Lung microvascular endothelial cell (primary cell): ENCODE measurements around the gene PBOV1. TPM values are rescaled to one million over a fixed set of nuclear protein-coding genes. Genes with fewer than 3 reads are reported as not detected.
"Not testable (repeated sequence)": the region's sequence is repeated elsewhere in the genome, so short reads cannot be mapped to it uniquely, and the experiment has no call there.

Source experiments
- DNase-seq, 2 donors: peaks; one replicate each; pipeline versions ENCODE4 v3.0.0 to v3.0.0-alpha.2; 2010; ENCODE audit warnings: low read depth in 2 of 2
- total RNA-seq: library from RNA; depleted of rRNA; stranded (reverse); fragments of >200 nt; gene quantifications from 2 replicates; pipeline ENCODE4 v1.2.1, GENCODE V29; 2014

Gene PBOV1
- total RNA-seq, 1 donor from 2014 or later, result not detected

GRCh38 chr6:138238368-138238767 is 20.1 kb upstream of the PBOV1 start:
- DNase-seq, result no peak

DNA sequence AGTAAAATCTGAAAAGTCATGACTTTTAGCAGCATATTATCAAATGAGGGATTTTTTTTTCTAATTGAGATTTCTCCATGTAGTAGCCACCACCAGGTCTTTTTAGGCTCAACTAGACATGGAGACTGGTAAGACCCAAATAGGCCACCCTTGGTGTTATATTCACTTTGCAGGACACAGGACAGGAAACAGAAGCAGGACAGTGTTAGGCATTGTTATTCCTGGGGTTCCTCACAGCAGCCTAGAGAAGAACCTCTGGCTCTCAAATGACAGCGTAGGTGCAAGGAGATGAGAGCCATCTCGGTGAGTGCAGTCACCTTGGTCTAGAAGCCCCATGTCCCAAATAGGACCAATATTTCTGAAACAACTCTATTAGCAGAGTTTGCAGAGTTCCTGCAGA is 19.2 kb upstream of the PBOV1 start:
- DNase-seq, result no peak

GRCh38 chr6:138235693-138236092 is 17.4 kb upstream of the PBOV1 start:
- no peak for DNase-seq

DNA sequence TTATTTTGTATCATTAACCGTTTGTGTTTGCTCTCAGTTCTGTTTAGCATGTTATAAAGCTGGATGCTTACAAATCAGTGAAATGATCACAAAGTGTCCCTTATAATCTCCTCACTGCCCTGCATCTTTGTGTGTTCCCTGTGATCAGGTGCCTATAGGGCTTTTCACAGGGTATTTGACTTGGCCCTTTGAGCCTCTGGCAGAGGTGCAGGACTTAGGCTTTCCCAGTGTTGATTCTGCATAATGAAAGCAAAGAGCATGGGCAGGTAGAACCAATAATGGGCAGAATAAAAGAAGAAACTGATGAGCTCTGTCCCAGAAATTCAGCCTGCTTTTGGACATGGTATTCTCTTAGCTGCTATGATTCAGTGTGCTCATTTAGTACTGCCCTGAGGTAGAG is 16.9 kb upstream of the PBOV1 start:
- no peak for DNase-seq

- DNase-seq, result no peak
Observed at GRCh38 chr6:138234363-138234762, 16.1 kb upstream of the PBOV1 start.

DNA sequence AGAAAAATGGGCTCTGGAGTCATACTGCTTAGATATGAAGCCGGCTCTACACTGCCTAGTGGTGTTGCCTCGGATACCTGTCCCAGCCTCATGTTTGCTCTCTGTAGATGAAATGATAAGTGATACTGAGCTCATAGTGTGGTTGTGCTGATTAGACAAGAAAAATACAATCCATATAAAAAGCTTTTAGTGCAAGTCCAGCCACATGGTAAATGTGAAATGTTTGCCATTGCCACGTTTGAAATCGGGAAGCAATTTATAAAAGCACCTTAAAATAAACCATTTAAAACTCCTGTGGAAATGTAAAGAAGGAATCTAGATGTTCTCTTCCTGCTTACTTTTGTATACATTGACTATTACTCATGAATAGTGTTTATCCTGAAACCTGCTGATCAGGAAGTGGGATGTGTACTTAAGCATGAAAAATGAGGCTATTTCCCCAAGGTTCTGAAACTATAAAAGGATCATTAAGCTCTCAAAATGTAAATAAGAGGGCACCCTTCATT is 13.1 kb upstream of the PBOV1 start:
- peak in 1 of 2 donors; percentile 34 for DNase-seq

DNA sequence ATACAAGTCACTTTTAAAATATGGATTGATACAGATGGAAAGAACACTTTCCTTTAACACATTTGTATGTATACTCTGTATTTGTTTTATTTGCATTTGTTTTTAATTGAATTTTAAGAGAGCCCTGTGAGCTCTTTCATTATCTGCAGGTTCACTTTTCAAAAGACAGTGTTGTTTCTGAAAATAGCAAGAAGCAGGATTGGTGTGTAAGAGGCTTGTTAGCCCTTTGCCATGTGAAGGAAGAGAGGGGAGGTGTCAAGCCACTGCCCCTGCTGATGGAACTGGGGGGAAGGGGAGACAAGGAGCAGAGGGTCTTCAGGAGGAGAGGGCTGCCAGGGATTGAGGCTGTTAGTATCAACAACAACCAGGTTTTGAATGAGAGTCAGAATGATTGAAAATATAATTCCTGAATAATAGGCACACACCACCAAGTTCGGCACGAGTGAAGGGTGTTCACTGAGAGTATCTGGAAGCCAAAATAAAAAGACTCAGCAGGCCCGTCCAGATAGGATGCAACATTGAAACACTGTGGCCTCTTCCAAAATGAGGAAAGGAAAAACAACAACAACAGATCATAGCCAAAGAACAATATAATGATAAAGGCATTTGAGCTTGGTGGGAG is 12.6 kb upstream of the PBOV1 start:
- DNase-seq, result no peak

DNA sequence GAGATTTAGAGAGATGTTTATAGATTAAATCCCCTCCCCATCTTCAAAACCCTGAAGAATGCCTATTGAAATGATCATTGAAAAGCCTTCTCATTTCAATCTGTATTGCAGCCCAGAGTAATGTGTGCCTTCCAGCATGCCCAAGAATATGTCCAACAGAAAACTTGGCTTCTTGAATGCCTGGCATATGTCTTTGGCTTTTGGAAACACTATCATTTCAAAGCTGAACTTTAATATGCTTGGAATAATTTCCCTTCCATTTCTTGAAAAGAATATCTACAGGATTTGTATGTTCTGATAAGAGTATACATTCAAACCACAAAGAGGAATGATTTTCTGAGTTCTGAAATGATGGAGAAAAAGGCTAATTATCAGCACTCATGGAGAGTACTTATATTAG is 11.9 kb upstream of the PBOV1 start:
- no peak for DNase-seq

DNA sequence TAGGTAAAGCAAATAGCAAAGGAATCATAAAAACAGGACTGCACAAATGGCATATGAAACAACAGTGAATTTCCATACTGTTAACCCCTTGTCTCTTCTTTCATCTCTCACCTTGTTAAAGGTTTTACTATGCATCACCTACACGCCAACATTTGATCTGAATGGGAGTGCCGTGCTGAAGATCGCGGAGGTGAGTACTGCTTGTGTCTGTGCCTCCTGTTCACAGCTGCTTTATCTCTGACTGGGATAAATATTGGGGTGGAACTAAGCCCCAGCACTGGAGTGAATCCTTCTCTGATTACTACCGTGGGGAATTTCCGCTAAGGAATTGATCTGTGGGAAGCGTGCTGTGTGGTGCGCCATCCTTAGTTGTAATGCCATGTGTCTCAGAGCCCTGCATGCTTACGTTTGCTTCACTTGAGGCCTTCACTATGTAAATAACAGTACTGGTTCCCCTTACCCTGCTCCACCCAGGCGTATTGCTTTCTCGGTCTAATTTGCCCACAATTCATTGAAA is 11.4 kb upstream of the PBOV1 start:
- DNase-seq, result no peak

DNA sequence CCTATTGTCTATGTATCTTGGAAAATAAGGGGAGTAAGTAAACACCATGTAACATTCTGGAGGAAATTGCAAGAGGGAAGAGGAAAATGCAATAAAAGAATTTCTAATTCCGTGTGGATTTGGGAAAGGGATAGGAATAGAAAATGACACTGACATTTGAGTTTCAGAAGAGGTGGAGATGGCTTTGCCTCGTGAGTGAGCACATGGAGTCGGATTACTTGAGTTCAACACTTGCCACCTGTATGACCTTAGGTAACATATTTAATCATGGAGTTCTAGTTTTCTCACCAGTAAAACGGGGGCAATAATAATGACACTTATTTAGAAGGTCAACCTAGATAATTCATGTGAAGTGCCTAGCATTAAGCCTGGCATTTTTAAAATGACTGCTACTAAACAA is 10.8 kb upstream of the PBOV1 start:
- DNase-seq, result no peak

DNA sequence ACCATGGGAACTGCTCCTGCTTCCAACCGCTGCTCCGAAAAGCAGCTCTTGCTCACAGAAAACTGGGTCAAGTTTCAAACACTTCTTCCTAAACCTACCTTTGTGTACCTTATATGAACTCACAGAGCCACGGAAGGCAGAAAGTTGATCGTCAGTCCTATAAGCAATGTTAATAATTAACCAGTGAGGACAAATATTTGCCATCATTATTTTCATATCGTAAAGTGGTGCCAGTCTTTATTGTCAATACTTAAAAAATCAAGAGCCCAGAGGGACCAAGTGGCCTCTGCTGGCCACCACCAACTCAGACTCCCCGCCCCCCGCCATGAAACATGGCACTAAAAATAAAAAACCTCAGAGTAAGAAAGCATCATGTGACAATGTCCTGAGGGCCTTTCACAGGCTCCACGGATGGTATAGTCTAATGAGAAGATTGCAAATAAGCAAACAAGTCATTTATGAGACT is 9.1 kb upstream of the PBOV1 start:
- no peak for DNase-seq

GRCh38 chr6:138226700-138227315 is 8.5 kb upstream of the PBOV1 start:
- no peak for DNase-seq

GRCh38 chr6:138225953-138226352 is 7.7 kb upstream of the PBOV1 start:
- no peak for DNase-seq

GRCh38 chr6:138222901-138223546 is 4.7 kb upstream of the PBOV1 start:
- no peak for DNase-seq

DNA sequence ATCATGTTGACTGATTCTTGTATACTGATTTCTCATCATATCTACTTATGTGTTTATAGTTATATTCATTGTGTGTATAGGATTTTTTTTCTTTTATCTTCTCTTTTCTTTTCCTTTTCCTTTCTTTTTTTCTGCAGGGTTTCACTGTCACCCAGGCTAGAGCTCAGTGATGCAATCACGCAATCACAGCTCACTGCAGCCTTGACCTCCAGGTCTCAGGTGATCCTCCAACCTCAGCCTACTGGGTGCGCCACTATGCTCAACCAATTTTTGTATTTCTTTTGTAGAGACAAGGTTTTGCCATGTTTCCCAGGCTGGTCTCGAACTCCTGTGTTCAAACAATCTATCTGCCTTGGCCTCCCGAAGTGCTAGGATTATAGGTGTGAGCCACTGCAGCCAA is 1.6 kb upstream of the PBOV1 start:
- no peak for DNase-seq

- no peak for DNase-seq
Observed at GRCh38 chr6:138219398-138219797, 1.1 kb upstream of the PBOV1 start.

DNA sequence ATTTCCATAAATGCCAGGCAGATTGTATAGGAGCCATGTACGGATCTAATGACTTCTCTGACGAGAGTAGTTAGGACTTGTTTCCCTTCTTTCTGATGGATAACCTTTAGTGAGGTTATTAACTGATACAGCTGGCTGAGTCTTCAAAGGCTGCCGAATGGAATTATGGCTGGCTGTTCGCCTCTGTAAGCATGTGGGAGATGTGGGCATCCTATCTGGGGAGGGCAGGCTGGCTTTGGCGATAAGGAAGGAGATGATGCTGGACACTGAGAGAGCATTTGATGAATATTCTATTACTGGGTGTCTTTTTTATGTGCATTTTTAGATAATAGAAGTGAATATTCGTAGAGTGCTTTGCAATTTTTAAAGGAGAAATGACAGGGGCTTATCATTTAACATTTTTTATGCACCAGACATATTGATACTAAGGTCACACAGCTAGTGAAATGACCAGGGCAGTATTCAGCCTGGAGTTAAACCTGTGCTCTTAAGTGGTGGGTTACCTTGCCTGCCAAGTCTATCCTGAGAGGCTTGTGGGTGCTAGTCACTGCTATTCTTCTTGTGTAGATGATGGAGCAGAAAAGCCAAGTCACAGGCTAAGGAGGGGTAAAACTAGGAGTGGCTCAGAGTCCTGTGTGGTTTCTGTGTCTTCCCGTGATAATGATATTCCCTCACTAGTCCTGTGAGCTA is 3.1 kb downstream of the PBOV1 start:
- DNase-seq, result no peak

DNA sequence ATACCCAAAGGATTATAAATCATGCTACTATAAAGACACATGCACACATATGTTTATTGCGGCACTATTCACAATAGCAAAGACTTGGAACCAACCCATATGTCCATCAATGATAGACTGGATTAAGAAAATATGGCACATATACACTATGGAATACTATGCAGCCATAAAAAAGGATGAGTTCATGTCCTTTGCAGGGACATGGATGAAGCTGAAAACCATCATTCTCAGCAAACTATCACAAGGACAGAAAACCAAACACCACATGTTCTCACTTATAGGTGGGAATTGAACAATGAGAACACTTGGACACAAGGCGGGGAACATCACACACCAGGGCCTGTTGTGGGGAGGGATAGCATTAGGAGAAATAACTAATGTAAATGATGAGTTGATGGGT is 5.8 kb downstream of the PBOV1 start:
- DNase-seq, result not testable (repeated sequence)

DNA sequence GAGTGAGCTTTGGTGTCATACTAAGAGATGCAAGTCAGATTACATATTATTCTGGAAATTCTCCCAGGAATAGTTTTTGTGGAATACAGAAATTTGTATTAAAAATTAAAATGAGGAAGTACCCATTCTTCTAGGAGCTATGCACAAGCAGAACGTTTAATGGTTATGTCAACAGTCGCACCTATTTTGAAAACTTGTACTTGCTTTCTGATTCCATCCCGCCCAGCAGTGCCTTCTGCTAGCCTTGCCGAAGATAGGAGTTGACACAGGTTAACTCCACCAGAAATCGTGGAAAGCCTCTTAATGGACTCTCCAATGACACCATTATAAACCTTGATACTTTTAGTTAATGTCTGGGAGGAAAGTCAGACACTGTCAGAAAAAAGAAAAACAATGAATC is 6.7 kb downstream of the PBOV1 start:
- DNase-seq, result no peak

GRCh38 chr6:138211048-138211581 is 7.2 kb downstream of the PBOV1 start:
- DNase-seq, result peak in 1 of 2 donors; percentile 2

- DNase-seq, result no peak
Observed at GRCh38 chr6:138206862-138207261, 11.4 kb downstream of the PBOV1 start.
